Keratinocyte (primary cell): Measurements from ENCODE around the gene SH2D5. TPM values are rescaled to one million over a fixed set of nuclear protein-coding genes. Genes with fewer than 3 reads are reported as not detected.

ENCODE experiments used
- DNase-seq: peaks from one replicate; pipeline ENCODE4 v3.0.0-alpha.2; 2011; ENCODE audit warnings: low read depth, missing footprints, low spot score
- FAIRE-seq: peaks from 2 replicates; lab custom pipeline; 2011; peaks lifted over from hg19 to GRCh38; lab: Jason Lieb, UNC
- H2AFZ ChIP-seq: 2 replicates; pipeline ENCODE4 v1.6.0; 2012; ENCODE audit warnings: low read length, control low read depth, inconsistent platforms; ENCODE audit not compliant: control insufficient read depth
- H3K27ac ChIP-seq: 2 replicates; pipeline ENCODE4 v1.5.1; 2011; ENCODE audit warnings: low read length; ENCODE audit not compliant: control insufficient read depth, insufficient read depth
- H3K27me3 ChIP-seq: 3 replicates; pipeline ENCODE4 v1.6.0; 2011; ENCODE audit warnings: low read length; ENCODE audit not compliant: control insufficient read depth, insufficient read depth; ENCODE audit errors: extremely low read depth
- H3K36me3 ChIP-seq, 2 experiments: 2 replicates in 1 of 2; 3 replicates in 1 of 2; pipeline ENCODE4 v1.5.1; 2011; ENCODE audit warnings: low read length in 2 of 2, mild to moderate bottlenecking in 1 of 2; ENCODE audit not compliant: control insufficient read depth in 2 of 2, insufficient read depth in 2 of 2; ENCODE audit errors: extremely low read depth in 1 of 2
- H3K4me1 ChIP-seq: 3 replicates; pipeline ENCODE4 v1.5.1; 2011; ENCODE audit warnings: low read length; ENCODE audit not compliant: control insufficient read depth, insufficient read depth; ENCODE audit errors: extremely low read depth
- H3K4me2 ChIP-seq: 3 replicates; pipeline ENCODE4 v1.6.0; 2011; ENCODE audit warnings: low read depth, low read length; ENCODE audit not compliant: control insufficient read depth, insufficient read depth; ENCODE audit errors: extremely low read depth
- H3K4me3 ChIP-seq, 3 experiments: fragments of 200-600 bp in 1 of 3; sonication (generic) in 1 of 3; 2 replicates in 2 of 3; 3 replicates in 1 of 3; pipeline ENCODE4 v1.5.1; 2011 to 2016; ENCODE audit warnings: low read length in 3 of 3, mild to moderate bottlenecking in 3 of 3, control low read depth in 2 of 3, inconsistent platforms in 1 of 3, low read depth in 1 of 3, mixed read lengths in 1 of 3, mixed run types in 1 of 3, moderate library complexity in 1 of 3; ENCODE audit not compliant: control insufficient read depth in 2 of 3, insufficient read depth in 2 of 3; ENCODE audit errors: extremely low read depth in 1 of 3
- H3K79me2 ChIP-seq: 2 replicates; pipeline ENCODE4 v1.6.0; 2012; ENCODE audit warnings: low read length; ENCODE audit not compliant: control insufficient read depth, insufficient read depth
- H3K9ac ChIP-seq: 3 replicates; pipeline ENCODE4 v1.6.0; 2011; ENCODE audit warnings: low read length; ENCODE audit not compliant: control insufficient read depth, insufficient read depth; ENCODE audit errors: extremely low read depth
- H3K9me1 ChIP-seq: 3 replicates; pipeline ENCODE4 v1.6.0; 2011; ENCODE audit warnings: low read length; ENCODE audit not compliant: control insufficient read depth, insufficient read depth; ENCODE audit errors: extremely low read depth
- H3K9me3 ChIP-seq: 2 replicates; pipeline ENCODE4 v1.5.1; 2012; ENCODE audit warnings: low read depth, low read length; ENCODE audit not compliant: control insufficient read depth
- H4K20me1 ChIP-seq: 3 replicates; pipeline ENCODE4 v1.6.0; 2011; ENCODE audit warnings: low read length; ENCODE audit not compliant: control insufficient read depth, insufficient read depth; ENCODE audit errors: extremely low read depth
- CTCF ChIP-seq, 3 experiments: IDR thresholded peaks in 1 of 3; conservative IDR thresholded peaks in 1 of 3; optimal IDR thresholded peaks in 1 of 3; 2 replicates in 2 of 3; 3 replicates in 1 of 3; pipeline versions ENCODE3 to v1.5.1; 2011; ENCODE audit warnings: low read length in 3 of 3, mild to moderate bottlenecking in 3 of 3, moderate library complexity in 2 of 3, control low read depth in 1 of 3, inconsistent platforms in 1 of 3; ENCODE audit not compliant: insufficient read depth in 2 of 3; ENCODE audit errors: extremely low read depth in 1 of 3
- EZH2 ChIP-seq: IDR thresholded peaks from one replicate; pipeline ENCODE4 v1.6.1; 2012; ENCODE audit warnings: inconsistent platforms, mild to moderate bottlenecking, low read length, moderate library complexity
- dilution Hi-C: fragments of 300-500 bp; cut with MboI; formaldehyde crosslinking; loops from one replicate; pipeline ENCODE4 v1.7.0; 2020; ENCODE audit warnings: low sequenced_read_pairs; ENCODE audit not compliant: extremely low pct_ligation_motif_present
- polyA plus RNA-seq, 5 experiments: library from polyadenylated mRNA; depleted of rRNA in 3 of 5; stranded (reverse) in 3 of 5; stranded (forward) in 1 of 5; unstranded in 1 of 5; fragments of >200 nt; gene quantifications; 1 replicate in 1 of 5; 2 replicates in 3 of 5; 3 replicates in 1 of 5; pipeline versions ENCODE4 v1.2.1 to v1.2.3, GENCODE V29; 2011 to 2012; ENCODE audit warnings: missing spikeins in 2 of 5, low read depth in 1 of 5, low replicate concordance in 1 of 5

SH2D5 gene
- polyA plus RNA-seq, 1 donor (not counting 4 experiments of a cell fraction or from before 2014, with no cell fraction given) = 60.8 TPM

DNA sequence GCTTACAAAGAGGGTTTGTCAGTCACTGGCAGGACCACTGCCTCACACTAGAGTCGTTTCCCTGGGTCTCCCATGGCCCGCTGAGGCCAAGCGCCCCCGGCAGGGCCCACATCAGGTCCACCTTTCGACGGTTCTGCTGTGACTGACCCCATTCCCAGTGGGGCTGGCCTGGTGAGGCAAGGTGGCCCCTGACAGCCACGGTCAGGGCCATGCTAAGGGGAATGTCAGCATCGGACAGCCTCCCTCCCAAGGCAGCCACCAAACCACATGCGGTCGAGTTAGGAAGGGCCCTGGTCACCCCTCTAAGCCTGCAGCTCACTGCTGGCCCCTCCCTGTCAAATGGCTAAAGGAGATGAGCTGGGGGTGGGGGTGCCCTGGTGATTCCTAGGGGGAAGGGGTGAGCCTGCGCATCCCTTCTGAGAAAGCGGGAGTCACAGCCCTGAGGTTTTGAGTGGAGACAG is 11.8 kb downstream of the SH2D5 start:
- Histone ChIP-seq H3K9ac (no peak overlapping the region), H3K9me3 (peaks cover 2% of the 10 kb centered on the region), H4K20me1 (peaks cover 11% of the 10 kb centered on the region), H2AFZ (no peak overlapping the region), H3K4me1 (peaks cover 13% of the 10 kb centered on the region), H3K27me3 (no peaks in the 10 kb centered on the region), H3K4me3 (no peak overlapping the region), H3K36me3 (peaks cover 41 to 54% of the 10 kb centered on the region in 2 experiments), H3K27ac (no peak overlapping the region), H3K9me1 (peaks cover 7% of the 10 kb centered on the region), H3K4me2 (no peak overlapping the region), H3K79me2 (peaks cover 12% of the 10 kb centered on the region)
- dilution Hi-C loops = no loop called here
- FAIRE-seq (no peak), DNase-seq (no peak)
- TF ChIP-seq EZH2 = no peak
- TF ChIP-seq CTCF (optimal IDR thresholded peaks at IDR 0.05 in 1 of 3, IDR thresholded peaks at IDR 0.05 in 1 of 3, conservative IDR thresholded peaks at IDR 0.05 in 1 of 3; ENCODE audit: extremely low read depth in 1 of 3, insufficient read depth in 2 of 3, low read length in 3 of 3) = no peak

DNA sequence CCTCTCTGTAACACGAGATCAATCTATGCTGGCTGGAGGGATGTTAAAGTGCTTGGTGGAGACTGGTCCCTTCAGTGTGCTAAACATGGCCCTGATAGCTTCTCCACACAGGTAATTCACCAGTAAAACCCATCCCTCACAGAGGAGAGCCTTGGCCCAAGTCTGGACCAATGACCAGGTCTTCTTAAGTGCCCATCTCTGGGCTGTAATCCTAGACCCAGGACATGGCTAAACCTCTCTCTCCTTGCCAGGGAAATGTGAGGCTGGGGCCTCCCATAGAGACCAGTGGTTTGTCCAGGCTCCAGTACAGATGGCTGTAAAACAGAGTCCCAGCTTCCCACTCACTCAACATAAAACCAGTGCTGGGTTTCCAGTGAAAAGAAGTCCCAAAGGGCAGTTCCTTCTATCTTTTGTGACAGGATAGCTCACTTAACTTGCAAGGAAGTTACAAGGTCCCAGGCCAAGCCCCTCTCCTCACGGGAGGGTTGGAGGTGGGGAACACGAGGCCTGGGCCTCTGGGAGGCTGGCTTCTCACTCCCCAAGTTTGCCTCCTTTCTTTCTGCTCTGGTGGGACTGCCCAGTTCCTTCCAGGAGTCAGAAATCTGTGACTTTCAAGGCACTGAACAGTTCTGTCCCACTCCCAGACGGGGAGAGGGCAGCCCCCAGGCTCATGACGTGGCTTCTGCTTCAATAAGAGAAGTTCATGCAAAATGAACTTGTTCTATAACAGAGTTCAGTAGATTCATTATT is 12.5 kb downstream of the SH2D5 start:
- H3K9ac ChIP-seq = no peak overlapping the region
- DNase-seq (no peak), FAIRE-seq (no peak)
- H3K79me2 ChIP-seq = peaks cover 8% of the 10 kb centered on the region
- H3K27me3 ChIP-seq = no peaks in the 10 kb centered on the region
- no peak overlapping the region for H3K4me2 ChIP-seq
- dilution Hi-C loops = no loop called here
- H4K20me1 ChIP-seq = peaks cover 11% of the 10 kb centered on the region
- peaks cover 38 to 47% of the 10 kb centered on the region in 2 experiments for H3K36me3 ChIP-seq
- no peaks in the 10 kb centered on the region for H3K9me3 ChIP-seq
- H3K4me3 ChIP-seq = no peak overlapping the region
- no peak overlapping the region for H2AFZ ChIP-seq
- H3K27ac ChIP-seq = no peak overlapping the region
- TF ChIP-seq CTCF (optimal IDR thresholded peaks at IDR 0.05 in 1 of 3, IDR thresholded peaks at IDR 0.05 in 1 of 3, conservative IDR thresholded peaks at IDR 0.05 in 1 of 3; ENCODE audit: extremely low read depth in 1 of 3, insufficient read depth in 2 of 3, low read length in 3 of 3) = no peak
- TF ChIP-seq EZH2 = no peak
- H3K9me1 ChIP-seq = peaks cover 7% of the 10 kb centered on the region
- H3K4me1 ChIP-seq = peaks cover 7% of the 10 kb centered on the region
